PFSK-1 (cell line): ENCODE results near the gene CHD9NB.
A peak's percentile ranks its signal among the peaks of the same experiment; 100 is the strongest.

ENCODE experiments used
- FOXP2 ChIP-seq: optimal IDR thresholded peaks from 2 replicates; pipeline ENCODE3; 2011; ENCODE audit warnings: borderline replicate concordance, control low read depth, inconsistent platforms; ENCODE audit not compliant: insufficient read depth; ENCODE audit errors: extremely low read length, extremely low read depth
- POLR2AphosphoS5 ChIP-seq: IDR thresholded peaks from 2 replicates; pipeline ENCODE4 v1.6.1; 2012; ENCODE audit warnings: low read depth, mild to moderate bottlenecking, control low read depth, low read length, moderate library complexity
- SIN3A ChIP-seq: IDR thresholded peaks from 2 replicates; pipeline ENCODE4 v1.6.1; 2012; ENCODE audit warnings: mild to moderate bottlenecking, low read length, moderate library complexity, borderline replicate concordance; ENCODE audit not compliant: insufficient read depth
- TAF1 ChIP-seq: IDR thresholded peaks from 2 replicates; pipeline ENCODE4 v1.6.1; 2012; ENCODE audit warnings: low read length, control low read depth, borderline replicate concordance; ENCODE audit not compliant: insufficient read depth
- TF ChIP-seq, protein P1 (sequence below), 2 experiments: IDR thresholded peaks; 2 replicates each; pipeline versions ENCODE4 v1.6.1 to v1.8.0; 2011 to 2012; ENCODE audit warnings: low read depth in 2 of 2, low read length in 2 of 2, control low read depth in 1 of 2, inconsistent platforms in 1 of 2, mild to moderate bottlenecking in 1 of 2, moderate library complexity in 1 of 2; ENCODE audit not compliant: insufficient read depth in 1 of 2

The CHD9NB gene

GRCh38 chr16:53071748-53072301 lies 19.1 kb upstream of the CHD9NB start:
- TF ChIP-seq FOXP2: peak; percentile 21
- TF ChIP-seq, protein P1, sequence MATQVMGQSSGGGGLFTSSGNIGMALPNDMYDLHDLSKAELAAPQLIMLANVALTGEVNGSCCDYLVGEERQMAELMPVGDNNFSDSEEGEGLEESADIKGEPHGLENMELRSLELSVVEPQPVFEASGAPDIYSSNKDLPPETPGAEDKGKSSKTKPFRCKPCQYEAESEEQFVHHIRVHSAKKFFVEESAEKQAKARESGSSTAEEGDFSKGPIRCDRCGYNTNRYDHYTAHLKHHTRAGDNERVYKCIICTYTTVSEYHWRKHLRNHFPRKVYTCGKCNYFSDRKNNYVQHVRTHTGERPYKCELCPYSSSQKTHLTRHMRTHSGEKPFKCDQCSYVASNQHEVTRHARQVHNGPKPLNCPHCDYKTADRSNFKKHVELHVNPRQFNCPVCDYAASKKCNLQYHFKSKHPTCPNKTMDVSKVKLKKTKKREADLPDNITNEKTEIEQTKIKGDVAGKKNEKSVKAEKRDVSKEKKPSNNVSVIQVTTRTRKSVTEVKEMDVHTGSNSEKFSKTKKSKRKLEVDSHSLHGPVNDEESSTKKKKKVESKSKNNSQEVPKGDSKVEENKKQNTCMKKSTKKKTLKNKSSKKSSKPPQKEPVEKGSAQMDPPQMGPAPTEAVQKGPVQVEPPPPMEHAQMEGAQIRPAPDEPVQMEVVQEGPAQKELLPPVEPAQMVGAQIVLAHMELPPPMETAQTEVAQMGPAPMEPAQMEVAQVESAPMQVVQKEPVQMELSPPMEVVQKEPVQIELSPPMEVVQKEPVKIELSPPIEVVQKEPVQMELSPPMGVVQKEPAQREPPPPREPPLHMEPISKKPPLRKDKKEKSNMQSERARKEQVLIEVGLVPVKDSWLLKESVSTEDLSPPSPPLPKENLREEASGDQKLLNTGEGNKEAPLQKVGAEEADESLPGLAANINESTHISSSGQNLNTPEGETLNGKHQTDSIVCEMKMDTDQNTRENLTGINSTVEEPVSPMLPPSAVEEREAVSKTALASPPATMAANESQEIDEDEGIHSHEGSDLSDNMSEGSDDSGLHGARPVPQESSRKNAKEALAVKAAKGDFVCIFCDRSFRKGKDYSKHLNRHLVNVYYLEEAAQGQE (IDR thresholded peaks at IDR 0.05; ENCODE audit: insufficient read depth in 1 of 2, low read depth in 2 of 2, low read length in 2 of 2): no peak
- peak; percentile 54; the same call in 1 of the 2 replicates for TF ChIP-seq SIN3A

GRCh38 chr16:53069772-53070171 lies 17.1 kb upstream of the CHD9NB start:
- no peak for TF ChIP-seq FOXP2
- TF ChIP-seq POLR2AphosphoS5: no peak
- no peak for TF ChIP-seq TAF1
- TF ChIP-seq, protein P1 (IDR thresholded peaks at IDR 0.05; ENCODE audit: insufficient read depth in 1 of 2, low read depth in 2 of 2, low read length in 2 of 2): no peak
- no peak for TF ChIP-seq SIN3A

DNA sequence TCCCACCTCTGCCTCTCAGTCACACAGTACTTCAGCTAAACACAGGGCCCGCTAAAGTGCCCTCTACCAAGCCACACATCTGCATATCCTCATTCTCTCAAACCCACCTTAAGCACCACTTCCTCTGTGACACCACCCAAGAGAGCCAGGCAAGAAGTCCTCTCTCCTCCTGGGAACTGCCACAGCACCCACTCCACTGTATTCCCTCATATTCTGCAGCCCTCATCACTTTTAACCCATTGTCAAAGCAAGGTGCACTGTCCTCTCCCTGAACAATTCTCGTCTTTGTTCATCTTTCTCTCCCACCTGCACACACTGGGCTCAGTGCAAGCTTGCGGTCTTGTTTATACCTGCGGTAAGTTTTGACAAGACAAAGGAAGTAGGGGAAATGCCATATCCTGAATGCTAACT lies 15.7 kb upstream of the CHD9NB start:
- no peak for TF ChIP-seq FOXP2
- TF ChIP-seq TAF1: no peak
- TF ChIP-seq POLR2AphosphoS5: no peak
- no peak for TF ChIP-seq SIN3A
- TF ChIP-seq, protein P1 (IDR thresholded peaks at IDR 0.05; ENCODE audit: insufficient read depth in 1 of 2, low read depth in 2 of 2, low read length in 2 of 2): no peak

DNA sequence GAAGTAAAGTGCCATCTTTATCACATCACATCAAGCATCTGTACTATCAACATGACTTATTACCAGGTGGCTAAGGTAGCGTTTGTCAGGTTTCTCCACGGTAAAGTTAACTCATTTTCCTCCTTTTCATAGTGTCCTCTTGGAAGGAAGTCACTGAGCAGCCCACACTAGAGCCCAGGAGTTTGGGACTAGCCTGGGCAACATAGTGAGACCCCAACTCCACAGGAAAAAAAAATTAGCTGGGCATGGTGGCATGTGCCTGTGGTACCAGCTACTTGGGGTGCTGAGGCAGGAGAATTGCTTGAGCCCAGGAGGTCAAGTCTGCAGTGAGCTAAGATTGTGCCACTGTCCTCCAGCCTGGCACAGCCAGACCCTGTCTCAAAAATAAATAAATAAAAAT lies 15.0 kb upstream of the CHD9NB start:
- TF ChIP-seq, protein P1 (IDR thresholded peaks at IDR 0.05; ENCODE audit: insufficient read depth in 1 of 2, low read depth in 2 of 2, low read length in 2 of 2): no peak
- TF ChIP-seq FOXP2: no peak
- no peak for TF ChIP-seq SIN3A
- TF ChIP-seq POLR2AphosphoS5: no peak
- no peak for TF ChIP-seq TAF1
